ENCODE results near the gene BMERB1. TPM values are rescaled to one million over a fixed set of nuclear protein-coding genes. Genes with fewer than 3 reads are reported as not detected.
"Not testable (repeated sequence)": the region's sequence is repeated elsewhere in the genome, so short reads cannot be mapped to it uniquely, and the experiment has no call there.

BMERB1 gene
- total RNA-seq, 1 donor from 2014 or later = 75.3 TPM

- TF ChIP-seq CTCF (IDR thresholded peaks at IDR 0.05; ENCODE audit: borderline replicate concordance) = no peak
- intact Hi-C loops (cut with micrococcal nuclease) = no loop called here
- DNase-seq = no peak
Observed at GRCh38 chr16:15460601-15461000, 26.2 kb downstream of the BMERB1 start.

GRCh38 chr16:15461376-15461775, 27.0 kb downstream of the BMERB1 start:
- Histone ChIP-seq H3K27ac (replicated peaks) (no peak overlapping the region), H3K4me1 (no peaks in the 10 kb centered on the region), H3K4me3 (no peak overlapping the region), H3K27me3 (ENCODE audit: low read depth) (no peaks in the 10 kb centered on the region), H3K9me3 (replicated peaks) (peaks cover 1% of the 10 kb centered on the region), H3K36me3 (no peaks in the 10 kb centered on the region)
- TF ChIP-seq CTCF (IDR thresholded peaks at IDR 0.05; ENCODE audit: borderline replicate concordance) = no peak
- intact Hi-C loops (cut with micrococcal nuclease) = no loop called here
- no peak for DNase-seq

More at GRCh38 chr16:15460601-15461000, 26.2 kb downstream of the BMERB1 start:
- Histone ChIP-seq H3K27ac (replicated peaks) (no peak overlapping the region), H3K36me3 (no peaks in the 10 kb centered on the region), H3K4me3 (no peak overlapping the region), H3K27me3 (ENCODE audit: low read depth) (no peaks in the 10 kb centered on the region), H3K4me1 (no peaks in the 10 kb centered on the region), H3K9me3 (replicated peaks) (no peaks in the 10 kb centered on the region)

- no peaks in the 10 kb centered on the region for H3K4me1 ChIP-seq
- DNase-seq = no peak
- TF ChIP-seq CTCF (IDR thresholded peaks at IDR 0.05; ENCODE audit: borderline replicate concordance) = no peak
- H3K4me3 ChIP-seq = no peak overlapping the region
- H3K27me3 ChIP-seq (ENCODE audit: low read depth) = no peaks in the 10 kb centered on the region
- H3K36me3 ChIP-seq = no peaks in the 10 kb centered on the region
- intact Hi-C loops (cut with micrococcal nuclease) = no loop called here
- peaks cover 16% of the 10 kb centered on the region for H3K9me3 ChIP-seq (replicated peaks)
- H3K27ac ChIP-seq (replicated peaks) = no peak overlapping the region
Observed at GRCh38 chr16:15464401-15465186, 30.2 kb downstream of the BMERB1 start.

GRCh38 chr16:15466131-15466530, 31.7 kb downstream of the BMERB1 start:
- intact Hi-C loops (cut with micrococcal nuclease) = no loop called here
- no peak for TF ChIP-seq CTCF (IDR thresholded peaks at IDR 0.05; ENCODE audit: borderline replicate concordance)

GRCh38 chr16:15466886-15467781, 32.7 kb downstream of the BMERB1 start:
- Histone ChIP-seq H3K36me3 (no peaks in the 10 kb centered on the region), H3K4me1 (no peaks in the 10 kb centered on the region), H3K4me3 (no peak overlapping the region), H3K27ac (replicated peaks) (no peak overlapping the region), H3K27me3 (ENCODE audit: low read depth) (no peaks in the 10 kb centered on the region), H3K9me3 (replicated peaks) (peaks cover 25% of the 10 kb centered on the region)
- intact Hi-C loops (cut with micrococcal nuclease) = no loop called here
- no peak for DNase-seq
- TF ChIP-seq CTCF (IDR thresholded peaks at IDR 0.05; ENCODE audit: borderline replicate concordance) = peak; percentile 24

More at GRCh38 chr16:15466131-15466530, 31.7 kb downstream of the BMERB1 start:
- H3K36me3 ChIP-seq = no peaks in the 10 kb centered on the region
- no peaks in the 10 kb centered on the region for H3K27me3 ChIP-seq (ENCODE audit: low read depth)
- no peak overlapping the region for H3K4me3 ChIP-seq
- H3K4me1 ChIP-seq = no peaks in the 10 kb centered on the region
- H3K9me3 ChIP-seq (replicated peaks) = peaks cover 25% of the 10 kb centered on the region
- no peak for DNase-seq
- no peak overlapping the region for H3K27ac ChIP-seq (replicated peaks)

GRCh38 chr16:15476971-15477370, 42.6 kb downstream of the BMERB1 start:
- H3K27ac ChIP-seq (replicated peaks); H3K36me3 ChIP-seq; DNase-seq; H3K9me3 ChIP-seq (replicated peaks); H3K4me1 ChIP-seq; H3K27me3 ChIP-seq (ENCODE audit: low read depth); intact Hi-C loops (cut with micrococcal nuclease); H3K4me3 ChIP-seq: not testable (repeated sequence)
